VCaP (cell line): ENCODE results near the gene ACBD6.

Source experiments
- H3K27ac ChIP-seq: fragments of 450-650 bp; 2 replicates; pipeline ENCODE4 v1.5.1; 2017
- TF ChIP-seq, protein P1 (sequence below): fragments of 450-650 bp; conservative IDR thresholded peaks from 2 replicates; pipeline ENCODE4 v1.5.1; 2017; ENCODE audit warnings: mild to moderate bottlenecking, moderate library complexity

The ACBD6 gene

GRCh38 chr1:180345148-180345547, 157.2 kb downstream of the ACBD6 start:
- H3K27ac ChIP-seq = no peak overlapping the region
- TF ChIP-seq, protein P1, sequence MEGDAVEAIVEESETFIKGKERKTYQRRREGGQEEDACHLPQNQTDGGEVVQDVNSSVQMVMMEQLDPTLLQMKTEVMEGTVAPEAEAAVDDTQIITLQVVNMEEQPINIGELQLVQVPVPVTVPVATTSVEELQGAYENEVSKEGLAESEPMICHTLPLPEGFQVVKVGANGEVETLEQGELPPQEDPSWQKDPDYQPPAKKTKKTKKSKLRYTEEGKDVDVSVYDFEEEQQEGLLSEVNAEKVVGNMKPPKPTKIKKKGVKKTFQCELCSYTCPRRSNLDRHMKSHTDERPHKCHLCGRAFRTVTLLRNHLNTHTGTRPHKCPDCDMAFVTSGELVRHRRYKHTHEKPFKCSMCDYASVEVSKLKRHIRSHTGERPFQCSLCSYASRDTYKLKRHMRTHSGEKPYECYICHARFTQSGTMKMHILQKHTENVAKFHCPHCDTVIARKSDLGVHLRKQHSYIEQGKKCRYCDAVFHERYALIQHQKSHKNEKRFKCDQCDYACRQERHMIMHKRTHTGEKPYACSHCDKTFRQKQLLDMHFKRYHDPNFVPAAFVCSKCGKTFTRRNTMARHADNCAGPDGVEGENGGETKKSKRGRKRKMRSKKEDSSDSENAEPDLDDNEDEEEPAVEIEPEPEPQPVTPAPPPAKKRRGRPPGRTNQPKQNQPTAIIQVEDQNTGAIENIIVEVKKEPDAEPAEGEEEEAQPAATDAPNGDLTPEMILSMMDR = no peak

DNA sequence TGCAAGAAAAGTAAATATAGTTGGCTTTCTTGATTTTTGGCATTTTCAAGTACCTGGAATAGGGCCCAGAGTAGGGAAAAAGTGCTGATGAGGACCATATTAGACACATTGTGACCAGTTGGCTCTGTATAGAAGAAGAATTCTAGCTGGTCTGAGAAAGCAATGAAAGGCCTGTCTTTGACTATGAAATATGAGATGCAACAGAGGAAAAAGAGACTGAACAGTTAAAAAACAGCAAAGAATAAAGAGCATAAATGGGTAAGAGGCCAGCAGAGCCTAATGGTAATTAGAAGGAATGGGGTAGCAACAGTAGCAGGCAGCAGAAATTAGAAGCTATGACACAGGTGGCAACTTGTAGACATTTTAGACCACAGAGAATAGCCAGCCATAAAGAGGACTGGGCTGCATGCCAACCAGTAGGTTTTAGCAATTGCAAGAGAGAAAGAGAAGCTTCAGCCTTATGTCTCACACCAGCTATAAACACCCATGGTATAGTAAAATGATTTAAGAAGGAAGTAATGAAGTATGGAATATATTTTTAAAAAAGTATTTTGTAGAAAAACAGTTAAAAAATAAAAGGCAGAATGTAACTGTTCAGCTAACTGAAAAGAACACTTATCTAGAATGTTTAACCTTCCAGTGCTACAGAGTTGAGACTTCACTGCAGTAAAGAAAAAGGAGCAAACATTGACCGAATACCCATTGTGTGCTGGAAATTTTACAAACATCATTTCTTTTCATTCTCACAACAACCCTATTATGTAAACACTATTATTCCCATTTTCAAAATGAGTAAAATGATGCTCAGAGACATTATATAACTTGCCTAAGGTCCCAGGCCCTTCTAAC, 158.2 kb downstream of the ACBD6 start:
- TF ChIP-seq, protein P1 = no peak
- H3K27ac ChIP-seq = no peak overlapping the region

DNA sequence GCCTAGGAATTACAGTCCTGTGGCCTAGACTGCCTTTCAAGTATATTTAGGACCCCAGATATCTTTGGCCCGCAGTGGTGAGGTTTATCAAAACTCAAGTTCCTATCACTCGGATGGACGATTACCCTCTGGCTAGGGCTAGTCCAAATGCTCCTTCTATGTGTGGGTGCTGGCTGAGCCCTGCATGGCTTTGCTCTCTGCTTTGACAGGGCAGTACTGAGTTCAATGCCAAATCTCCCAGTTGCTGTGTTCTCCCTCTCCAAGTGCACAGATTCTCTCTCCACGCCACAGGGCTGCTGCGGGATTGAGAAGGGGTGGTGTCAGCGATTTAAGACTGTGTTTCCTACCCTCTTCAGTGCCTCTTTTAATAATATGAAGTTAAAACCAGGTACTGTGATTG, 175.3 kb downstream of the ACBD6 start:
- no peak overlapping the region for H3K27ac ChIP-seq
- TF ChIP-seq, protein P1 = no peak

- no peak overlapping the region for H3K27ac ChIP-seq
- TF ChIP-seq, protein P1 = no peak
These were observed 189.5 kb downstream of the ACBD6 start for GRCh38 chr1:180312926-180313325.

- TF ChIP-seq, protein P1 = no peak
- no peak overlapping the region for H3K27ac ChIP-seq
These were observed 191.2 kb downstream of the ACBD6 start for GRCh38 chr1:180311011-180311730.

DNA sequence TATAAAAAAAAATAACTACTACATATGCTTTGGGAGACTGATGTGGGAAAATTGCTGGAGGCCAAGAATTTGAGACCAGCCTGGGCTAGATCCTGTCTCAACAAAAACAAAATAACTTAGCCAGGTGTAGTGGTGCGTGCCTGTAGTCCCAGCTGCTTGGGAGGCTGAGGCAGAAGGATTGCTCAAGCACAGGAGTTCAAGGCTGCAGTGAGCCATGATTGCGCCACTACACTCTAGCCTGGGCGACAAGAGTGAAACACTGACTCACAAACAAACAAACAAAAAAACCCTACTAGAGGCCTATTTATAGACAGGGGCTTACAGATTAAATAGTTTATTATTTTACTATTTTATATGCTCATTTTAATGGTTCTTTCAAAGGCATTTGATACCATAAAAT, 192.3 kb downstream of the ACBD6 start:
- H3K27ac ChIP-seq = no peak overlapping the region
- TF ChIP-seq, protein P1 = no peak

- H3K27ac ChIP-seq = no peak overlapping the region
- TF ChIP-seq, protein P1 = no peak
These were observed 193.0 kb downstream of the ACBD6 start for GRCh38 chr1:180309338-180309737.
